WERI-Rb-1 (cell line): ENCODE measurements around the gene BHLHA9.

Experiments used
- DNase-seq: peaks from one replicate; pipeline ENCODE4 v3.0.0-alpha.2; 2020
- H3K27ac ChIP-seq: fragments of 250-450 bp; sonication (Bioruptor Pico); 2 replicates; pipeline ENCODE4 v1.5.1; 2020; ENCODE audit warnings: mild to moderate bottlenecking, moderate library complexity
- H3K27me3 ChIP-seq: fragments of 250-450 bp; sonication (Bioruptor Pico); 2 replicates; pipeline ENCODE4 v1.5.1; 2021; ENCODE audit warnings: mild to moderate bottlenecking, low read depth, moderate library complexity; ENCODE audit not compliant: insufficient read depth, severe bottlenecking
- H3K36me3 ChIP-seq: fragments of 250-450 bp; sonication (Bioruptor Pico); 2 replicates; pipeline ENCODE4 v1.5.1; 2020; ENCODE audit warnings: mild to moderate bottlenecking, moderate library complexity
- H3K4me3 ChIP-seq: 2 replicates; pipeline ENCODE4 v1.5.1; 2011; ENCODE audit warnings: low read depth, mild to moderate bottlenecking, control low read depth, low read length
- H3K9me3 ChIP-seq: fragments of 250-450 bp; sonication (Bioruptor Pico); 2 replicates; pipeline ENCODE4 v1.5.1; 2021; ENCODE audit warnings: mild to moderate bottlenecking, moderate library complexity; ENCODE audit not compliant: severe bottlenecking
- CTCF ChIP-seq: IDR thresholded peaks from 2 replicates; pipeline ENCODE4 v1.5.1; 2011; ENCODE audit warnings: low read depth, mild to moderate bottlenecking, control low read depth, inconsistent platforms, low read length

Gene BHLHA9

GRCh38 chr17:1273492-1274244, 3.4 kb downstream of the BHLHA9 start:
- Histone ChIP-seq H3K27me3 (no peaks in the 10 kb centered on the region), H3K36me3 (no peaks in the 10 kb centered on the region), H3K27ac (no peak overlapping the region), H3K9me3 (no peaks in the 10 kb centered on the region), H3K4me3 (no peak overlapping the region)
- TF ChIP-seq CTCF = no peak
- no peak for DNase-seq

GRCh38 chr17:1274245-1274608, 4.0 kb downstream of the BHLHA9 start:
- no peak for TF ChIP-seq CTCF
- no peak for DNase-seq
- no peak overlapping the region for H3K4me3 ChIP-seq
- H3K36me3 ChIP-seq = no peaks in the 10 kb centered on the region
- no peak overlapping the region for H3K27ac ChIP-seq
- no peaks in the 10 kb centered on the region for H3K9me3 ChIP-seq
- no peaks in the 10 kb centered on the region for H3K27me3 ChIP-seq

- no peak for DNase-seq
- H3K27me3 ChIP-seq = no peaks in the 10 kb centered on the region
- no peak for TF ChIP-seq CTCF
- no peak overlapping the region for H3K4me3 ChIP-seq
- H3K9me3 ChIP-seq = no peaks in the 10 kb centered on the region
- no peak overlapping the region for H3K27ac ChIP-seq
- H3K36me3 ChIP-seq = no peaks in the 10 kb centered on the region
These were observed 5.1 kb downstream of the BHLHA9 start for GRCh38 chr17:1275205-1275961.

GRCh38 chr17:1275962-1276736, 5.9 kb downstream of the BHLHA9 start:
- H3K4me3 ChIP-seq = no peak overlapping the region

GRCh38 chr17:1280652-1281051, 10.4 kb downstream of the BHLHA9 start:
- no peaks in the 10 kb centered on the region for H3K27me3 ChIP-seq
- no peaks in the 10 kb centered on the region for H3K9me3 ChIP-seq
- DNase-seq = no peak
- H3K27ac ChIP-seq = no peak overlapping the region
- H3K36me3 ChIP-seq = no peaks in the 10 kb centered on the region
- no peak for TF ChIP-seq CTCF
- no peak overlapping the region for H3K4me3 ChIP-seq

More at GRCh38 chr17:1275962-1276736, 5.9 kb downstream of the BHLHA9 start:
- Histone ChIP-seq H3K27me3 (no peaks in the 10 kb centered on the region), H3K27ac (no peak overlapping the region), H3K36me3 (no peaks in the 10 kb centered on the region), H3K9me3 (no peaks in the 10 kb centered on the region)
- peak; percentile 71 for DNase-seq
- TF ChIP-seq CTCF = peak; percentile 89
